ENCODE data around the gene SUN2. TPM values are rescaled to one million over a fixed set of nuclear protein-coding genes. Genes with fewer than 3 reads are reported as not detected.

Gene SUN2
- total and polyA plus RNA-seq, 2 of the 8 experiments (the other 6 are each of a cell fraction or from before 2014, with no cell fraction given), result 5.1 to 10.5 TPM

DNA sequence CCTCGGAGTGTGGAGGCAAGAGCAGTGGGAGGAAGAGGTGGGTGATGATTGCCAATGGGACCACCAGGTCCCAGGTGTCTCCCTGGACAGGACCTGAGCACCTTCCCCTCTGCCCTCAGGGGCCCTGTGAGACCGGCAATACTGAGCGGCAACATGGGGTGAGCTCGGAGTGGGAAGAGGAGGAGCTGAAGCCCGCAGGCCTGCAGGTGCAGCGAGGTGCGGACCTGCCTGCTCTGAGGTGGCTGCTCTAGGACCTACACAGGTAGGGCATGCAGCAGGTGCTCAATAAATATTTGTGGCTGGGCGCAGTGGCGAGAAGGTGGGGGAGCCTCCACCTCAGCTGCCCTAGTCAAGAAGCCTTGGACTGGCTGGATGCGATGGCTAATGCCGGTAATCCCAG lies 12.2 kb upstream of the SUN2 start:
- H3K27ac ChIP-seq (ENCODE audit: low read depth, low read length), result no peak overlapping the region
- H2BK5ac ChIP-seq (ENCODE audit: low read depth, low read length), result no peak overlapping the region
- H3K27me3 ChIP-seq (replicated peaks in 1 of 4; ENCODE audit: control insufficient read depth in 3 of 4, extremely low read depth in 1 of 4, insufficient read depth in 3 of 4, low read length in 3 of 4), result no peaks in the 10 kb centered on the region; a peak in 2 of 7 replicates
- ChIA-PET CTCF (ENCODE audit: partially characterized antibody) (interaction anchor here (0.6 to 13.8 kb wide), 35 partner anchors 9 to 539 kb away, joined by 3 to 124 read pairs (median 8); partner anchors contain the start of gene SUN2), POLR2A (ENCODE audit: partially characterized antibody) (interaction anchor here (1.0 to 2.3 kb wide), 6 partner anchors 9 to 551 kb away, joined by 3 to 12 read pairs (median 4); partner anchors contain the start of genes CBX6 and RPL3)
- H3K36me3 ChIP-seq (ENCODE audit: control insufficient read depth in 2 of 4, insufficient read depth in 4 of 4, low read length in 3 of 4), result no peaks in the 10 kb centered on the region
- H3K9me3 ChIP-seq (ENCODE audit: insufficient read depth in 2 of 2, low read depth in 1 of 2, low read length in 1 of 2), result no peaks in the 10 kb centered on the region
- no peak overlapping the region for H3K18ac ChIP-seq (ENCODE audit: extremely low read depth, low read length)
- H4K91ac ChIP-seq (replicated peaks; ENCODE audit: insufficient read length, low read length), result no peak overlapping the region
- no peak overlapping the region for H4K5ac ChIP-seq (ENCODE audit: insufficient read length, low read depth, low read length)
- TF ChIP-seq JUN (IDR thresholded peaks at IDR 0.05; ENCODE audit: low read depth, low read length) (no peak), FOSL1 (IDR thresholded peaks at IDR 0.05; ENCODE audit: insufficient read depth, low read depth, low read length) (no peak), RAD21 (IDR thresholded peaks at IDR 0.05 in 1 of 2, conservative IDR thresholded peaks at IDR 0.05 in 1 of 2; ENCODE audit: low read depth in 2 of 2, low read length in 2 of 2) (no peak), SUZ12 (IDR thresholded peaks at IDR 0.05; ENCODE audit: low read length) (no peak), BACH1 (IDR thresholded peaks at IDR 0.05; ENCODE audit: low read length) (no peak), EP300 (IDR thresholded peaks at IDR 0.05; ENCODE audit: borderline replicate concordance in 1 of 2, low read depth in 2 of 2, low read length in 2 of 2) (no peak), POU5F1 (IDR thresholded peaks at IDR 0.05; ENCODE audit: low read depth, low read length) (no peak), SAP30 (IDR thresholded peaks at IDR 0.05; ENCODE audit: insufficient read depth, insufficient replicate concordance, low read length) (no peak), RFX5 (IDR thresholded peaks at IDR 0.05; ENCODE audit: borderline replicate concordance, low read depth, low read length) (no peak), TAF7 (optimal IDR thresholded peaks at IDR 0.05; ENCODE audit: borderline replicate concordance, low read depth, low read length) (no peak)
- TF ChIP-seq, protein P1, sequence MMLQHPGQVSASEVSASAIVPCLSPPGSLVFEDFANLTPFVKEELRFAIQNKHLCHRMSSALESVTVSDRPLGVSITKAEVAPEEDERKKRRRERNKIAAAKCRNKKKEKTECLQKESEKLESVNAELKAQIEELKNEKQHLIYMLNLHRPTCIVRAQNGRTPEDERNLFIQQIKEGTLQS (IDR thresholded peaks at IDR 0.05; ENCODE audit: insufficient read depth, low read depth, low read length), result no peak
- H3K23ac ChIP-seq (ENCODE audit: insufficient read length), result no peak overlapping the region
- no peak overlapping the region for H2AFZ ChIP-seq (ENCODE audit: low read length)
- H2BK20ac ChIP-seq (ENCODE audit: low read length), result no peak overlapping the region
- 88% methylated on average over 11 of the region's 11 CpGs; no CpG with 5 or more reads in 1 of the 2 experiments for WGBS, 2 experiments (ENCODE audit: extremely low coverage in 1 of 2, insufficient coverage in 1 of 2, insufficient read length in 1 of 2, insufficient replicate concordance in 2 of 2, low coverage in 1 of 2, low lambda C conversion rate in 2 of 2, missing lambda C conversion rate in 1 of 2)
- H3K79me1 ChIP-seq (ENCODE audit: low read depth, low read length), result no peaks in the 10 kb centered on the region
- H3K23me2 ChIP-seq (ENCODE audit: low read depth, low read length), result no peaks in the 10 kb centered on the region
- H3K4me3 ChIP-seq (ENCODE audit: extremely low read depth in 1 of 4, insufficient read depth in 2 of 4, low read depth in 3 of 4, low read length in 4 of 4), result no peak overlapping the region
- no peak overlapping the region for H2BK120ac ChIP-seq (replicated peaks; ENCODE audit: low read depth, low read length)
- FAIRE-seq (no peak), DNase-seq (ENCODE audit: low read depth in 1 of 2, low spot score in 2 of 2) (no peak)
- peaks cover 0 to 1% of the 10 kb centered on the region in 2 experiments for H4K20me1 ChIP-seq (replicated peaks in 1 of 2; ENCODE audit: control insufficient read depth in 1 of 2, insufficient read depth in 2 of 2, low read length in 2 of 2)
- H3K4me1 ChIP-seq (replicated peaks in 1 of 4; ENCODE audit: control insufficient read depth in 3 of 4, insufficient read depth in 4 of 4, low read length in 3 of 4), result peaks cover 0 to 6% (median 1%) of the 10 kb centered on the region in 4 experiments; a peak in 4 of 7 replicates
- H2BK12ac ChIP-seq (ENCODE audit: low read depth, low read length), result no peak overlapping the region
- H2AK5ac ChIP-seq (ENCODE audit: low read depth, low read length), result no peak overlapping the region
- no peak overlapping the region for H3K4me2 ChIP-seq (ENCODE audit: insufficient read depth in 1 of 2, low read depth in 2 of 2, low read length in 2 of 2)
- no peak overlapping the region for H2BK15ac ChIP-seq (ENCODE audit: low read length)
- H4K8ac ChIP-seq (ENCODE audit: extremely low read depth, insufficient read depth, low read length), result no peak overlapping the region
- H3K4ac ChIP-seq (replicated peaks; ENCODE audit: insufficient read length, low read depth, low read length), result no peak overlapping the region
- no peak overlapping the region for H3K56ac ChIP-seq (replicated peaks; ENCODE audit: insufficient read length, low read depth, low read length)
- H3K79me2 ChIP-seq (ENCODE audit: control insufficient read depth in 1 of 2, insufficient read depth in 2 of 2, low read length in 2 of 2), result no peaks in the 10 kb centered on the region
- no peak overlapping the region for H3K9ac ChIP-seq (replicated peaks in 1 of 4; ENCODE audit: extremely low read depth in 1 of 4, low read depth in 3 of 4, low read length in 3 of 4)
- H3K14ac ChIP-seq (ENCODE audit: insufficient read length), result no peak overlapping the region
